Thyroid gland (tissue), 4 donors: Measurements from ENCODE around the gene GAB4. TPM values are rescaled to one million over a fixed set of nuclear protein-coding genes. Genes with fewer than 3 reads are reported as not detected.

Experiments
- DNase-seq, 2 donors: peaks; one replicate each; pipeline ENCODE4 v3.0.0-alpha.2; 2019
- H3K27ac ChIP-seq, 3 donors: fragments of 200-600 bp; sonication (generic); 1 replicate in 2 of 3; 2 replicates in 1 of 3; pipeline ENCODE4 v1.5.1; 2016 to 2019; ENCODE audit warnings: mild to moderate bottlenecking in 1 of 3, moderate library complexity in 1 of 3
- H3K27me3 ChIP-seq: fragments of 200-600 bp; sonication (generic); one replicate; pipeline ENCODE4 v1.5.1; 2019
- H3K36me3 ChIP-seq, 2 donors: fragments of 200-600 bp; sonication (generic); one replicate each; pipeline ENCODE4 v1.5.1; 2016 to 2019
- H3K4me1 ChIP-seq, 2 donors: fragments of 200-600 bp; sonication (generic); one replicate each; pipeline ENCODE4 v1.5.1; 2017 to 2019
- H3K4me3 ChIP-seq, 3 donors: fragments of 200-600 bp; sonication (generic); replicated peaks in 1 of 3; 1 replicate in 2 of 3; 2 replicates in 1 of 3; pipeline ENCODE4 v1.5.1; 2016; ENCODE audit warnings: mild to moderate bottlenecking in 1 of 3
- H3K9me3 ChIP-seq: fragments of 200-600 bp; sonication (generic); one replicate; pipeline ENCODE4 v1.5.1; 2017
- CTCF ChIP-seq, 6 experiments: fragments of 200-600 bp in 3 of 6; fragments of 450-650 bp in 3 of 6; sonication (generic) in 3 of 6; IDR thresholded peaks; one replicate each; pipeline ENCODE4 v1.5.1; 2016 to 2019; ENCODE audit warnings: antibody characterized with exemption in 6 of 6, mild to moderate bottlenecking in 2 of 6, inconsistent platforms in 1 of 6, moderate library complexity in 1 of 6
- POLR2A ChIP-seq, 2 donors: fragments of 450-650 bp; IDR thresholded peaks; one replicate each; pipeline ENCODE4 v1.6.1; 2017; ENCODE audit warnings: antibody characterized with exemption in 2 of 2, mild to moderate bottlenecking in 2 of 2, moderate library complexity in 1 of 2
- WGBS, 2 donors: methylation state at CpG; one replicate each; pipeline ENCODE4 v1.1.5; 2017; 5-methylcytosine and 5-hydroxymethylcytosine counted together
- intact Hi-C: fragments of 100-400 bp; cut with DNase I; formaldehyde crosslinking; loops from one replicate; pipeline ENCODE4 v1.15.1; 2023
- total RNA-seq, 4 donors: library from RNA; depleted of rRNA; stranded (reverse); fragments of >200 nt; gene quantifications; one replicate each; pipeline ENCODE4 v1.2.3, GENCODE V29; 2016

Gene GAB4
- total RNA-seq, 4 donors from 2014 or later = not detected

GRCh38 chr22:16967453-16968217 is 40.4 kb downstream of the GAB4 start:
- H3K4me1 ChIP-seq = no peaks in the 10 kb centered on the region
- WGBS, 2 donors = 74 to 91% methylated on average over 3 to 4 of the region's 4 CpGs
- no peaks in the 10 kb centered on the region for H3K36me3 ChIP-seq
- H3K9me3 ChIP-seq = no peaks in the 10 kb centered on the region
- no peak overlapping the region for H3K27ac ChIP-seq
- H3K4me3 ChIP-seq = no peak overlapping the region
- TF ChIP-seq CTCF (IDR thresholded peaks at IDR 0.05) = no peak
- no peak for TF ChIP-seq POLR2A (IDR thresholded peaks at IDR 0.05)
- no peaks in the 10 kb centered on the region for H3K27me3 ChIP-seq
- no peak for DNase-seq
- intact Hi-C loops = no loop called here

- 90 to 92% methylated on average over 6 of the region's 6 CpGs for WGBS, 2 donors
- no peak for TF ChIP-seq CTCF (IDR thresholded peaks at IDR 0.05)
- no peak for TF ChIP-seq POLR2A (IDR thresholded peaks at IDR 0.05)
- Histone ChIP-seq H3K9me3 (no peaks in the 10 kb centered on the region), H3K27ac (no peak overlapping the region), H3K4me1 (no peaks in the 10 kb centered on the region), H3K27me3 (no peaks in the 10 kb centered on the region), H3K4me3 (no peak overlapping the region), H3K36me3 (no peaks in the 10 kb centered on the region)
- intact Hi-C loops = no loop called here
- no peak for DNase-seq
Observed at GRCh38 chr22:16966251-16966650, 41.8 kb downstream of the GAB4 start.

- Histone ChIP-seq H3K27ac (no peak overlapping the region), H3K27me3 (no peaks in the 10 kb centered on the region), H3K4me3 (no peak overlapping the region), H3K4me1 (no peaks in the 10 kb centered on the region), H3K36me3 (no peaks in the 10 kb centered on the region), H3K9me3 (no peaks in the 10 kb centered on the region)
- DNase-seq = no peak
- WGBS, 2 donors = 79 to 84% methylated on average over 5 of the region's 5 CpGs
- intact Hi-C loops = no loop called here
- TF ChIP-seq POLR2A (IDR thresholded peaks at IDR 0.05) (no peak), CTCF (IDR thresholded peaks at IDR 0.05) (no peak)
Observed at GRCh38 chr22:16965560-16965959, 42.5 kb downstream of the GAB4 start.

- TF ChIP-seq POLR2A (IDR thresholded peaks at IDR 0.05) = no peak
- TF ChIP-seq CTCF (IDR thresholded peaks at IDR 0.05) = no peak
- no peaks in the 10 kb centered on the region for H3K9me3 ChIP-seq
- no peak overlapping the region for H3K4me3 ChIP-seq
- DNase-seq = no peak
- H3K27ac ChIP-seq = no peak overlapping the region
- no peaks in the 10 kb centered on the region for H3K36me3 ChIP-seq
- 84 to 92% methylated on average over 6 to 7 of the region's 7 CpGs for WGBS, 2 donors
- intact Hi-C loops = no loop called here
- H3K4me1 ChIP-seq = no peaks in the 10 kb centered on the region
- H3K27me3 ChIP-seq = no peaks in the 10 kb centered on the region
Observed at GRCh38 chr22:16965083-16965482, 42.9 kb downstream of the GAB4 start.

- Histone ChIP-seq H3K4me1 (no peaks in the 10 kb centered on the region), H3K9me3 (no peaks in the 10 kb centered on the region), H3K36me3 (no peaks in the 10 kb centered on the region), H3K4me3 (no peak overlapping the region), H3K27ac (no peak overlapping the region), H3K27me3 (no peaks in the 10 kb centered on the region)
- WGBS, 2 donors = 79 to 93% methylated on average over 5 of the region's 5 CpGs
- no peak for DNase-seq
- TF ChIP-seq POLR2A (IDR thresholded peaks at IDR 0.05) (no peak), CTCF (IDR thresholded peaks at IDR 0.05) (no peak)
- intact Hi-C loops = no loop called here
Observed at GRCh38 chr22:16964366-16964765, 43.7 kb downstream of the GAB4 start.
